Erythroblast (primary cell): ENCODE data around the gene MRPL28.
"Not testable (repeated sequence)": the region's sequence is repeated elsewhere in the genome, so short reads cannot be mapped to it uniquely, and the experiment has no call there.

Experiments
- GATA1 ChIP-seq: IDR thresholded peaks from 2 replicates; pipeline ENCODE4 v1.6.1; 2011; ENCODE audit warnings: low read depth, mild to moderate bottlenecking, control low read depth, low read length, moderate library complexity
- POLR2A ChIP-seq: IDR thresholded peaks from 2 replicates; pipeline ENCODE4 v1.6.1; 2011; ENCODE audit warnings: mild to moderate bottlenecking, low read length

- TF ChIP-seq POLR2A, GATA1: not testable (repeated sequence)
These were observed 28.4 kb downstream of the MRPL28 start for GRCh38 chr16:341974-342336.
